WTC11 (cell line): Measurements from ENCODE around the gene RBL1. TPM values are rescaled to one million over a fixed set of nuclear protein-coding genes. Genes with fewer than 3 reads are reported as not detected.
"Not testable (repeated sequence)": the region's sequence is repeated elsewhere in the genome, so short reads cannot be mapped to it uniquely, and the experiment has no call there.

Experiments
- ATAC-seq: fragments of 200-7000 bp; cut with Tn5 transposase; 2 replicates; pipeline ENCODE4 v1.10.0; 2021; ENCODE audit warnings: mild to moderate bottlenecking, moderate library complexity
- CTCF ChIA-PET: fragments of 300-600 bp; sonication (Branson Sonifier 250); formaldehyde crosslinking; loops from one replicate; lab custom pipeline; 2021; ENCODE audit warnings: antibody characterized with exemption; lab: Charles Lee
- POLR2A ChIA-PET: fragments of 350-600 bp; sonication (Branson Sonifier 250); formaldehyde crosslinking; loops from one replicate; lab custom pipeline; 2021; ENCODE audit warnings: antibody characterized with exemption; lab: Charles Lee
- DNase-seq: peaks from one replicate; pipeline ENCODE4 v3.0.0; 2021; ENCODE audit warnings: low spot score
- H3K27ac Mint-ChIP-seq: 2 replicates; pipeline ENCODE4 v1.8.0; 2021; ENCODE audit warnings: mixed read lengths
- H3K27me3 Mint-ChIP-seq: 2 replicates; pipeline ENCODE4 v1.8.0; 2021; ENCODE audit warnings: low read depth, mild to moderate bottlenecking, moderate library complexity, mixed read lengths
- H3K36me3 Mint-ChIP-seq: 2 replicates; pipeline ENCODE4 v1.8.0; 2021; ENCODE audit warnings: mixed read lengths
- H3K4me1 Mint-ChIP-seq: 2 replicates; pipeline ENCODE4 v1.8.0; 2022; ENCODE audit warnings: mixed read lengths
- H3K4me3 Mint-ChIP-seq: 2 replicates; pipeline ENCODE4 v1.8.0; 2021; ENCODE audit warnings: mild to moderate bottlenecking, moderate library complexity, mixed read lengths
- H3K9me3 Mint-ChIP-seq: 2 replicates; pipeline ENCODE4 v1.8.0; 2021; ENCODE audit warnings: mixed read lengths
- CBFB ChIP-seq: sonication (generic); formaldehyde crosslinking; IDR thresholded peaks from 2 replicates; pipeline ENCODE4 v1.8.1; 2022; ENCODE audit warnings: mild to moderate bottlenecking, low read depth, missing genetic modification reagents
- CTCF ChIP-seq: fragments of 200-600 bp; IDR thresholded peaks from 2 replicates; pipeline ENCODE4 v1.8.0; 2022; ENCODE audit warnings: antibody characterized with exemption
- E2F1 ChIP-seq: sonication (generic); formaldehyde crosslinking; IDR thresholded peaks from 2 replicates; pipeline ENCODE4 v1.8.0; 2022; ENCODE audit warnings: mild to moderate bottlenecking, missing genetic modification reagents
- ETV6 ChIP-seq: sonication (generic); formaldehyde crosslinking; IDR thresholded peaks from 2 replicates; pipeline ENCODE4 v1.8.1; 2022; ENCODE audit warnings: mild to moderate bottlenecking, missing genetic modification reagents
- GRHL2 ChIP-seq: fragments of 250-450 bp; sonication (Bioruptor Pico); IDR thresholded peaks from 2 replicates; pipeline ENCODE4 v1.8.0; 2022; ENCODE audit warnings: mild to moderate bottlenecking, moderate library complexity; ENCODE audit not compliant: insufficient replicate concordance, severe bottlenecking
- IRF1 ChIP-seq: sonication (generic); formaldehyde crosslinking; IDR thresholded peaks from 2 replicates; pipeline ENCODE4 v1.8.0; 2023; ENCODE audit warnings: missing genetic modification reagents
- NFATC4 ChIP-seq: fragments of 250-450 bp; sonication (Bioruptor Pico); IDR thresholded peaks from 2 replicates; pipeline ENCODE4 v1.9.0; 2021; ENCODE audit warnings: mild to moderate bottlenecking
- PRDM15 ChIP-seq: sonication (generic); formaldehyde crosslinking; IDR thresholded peaks from 2 replicates; pipeline ENCODE4 v1.8.0; 2022; ENCODE audit warnings: missing genetic modification reagents
- RELA ChIP-seq: sonication (generic); formaldehyde crosslinking; IDR thresholded peaks from 2 replicates; pipeline ENCODE4 v1.8.1; 2022; ENCODE audit warnings: missing genetic modification reagents, mild to moderate bottlenecking, borderline replicate concordance
- TEAD1 ChIP-seq: sonication (generic); formaldehyde crosslinking; IDR thresholded peaks from 2 replicates; pipeline ENCODE4 v1.8.0; 2022; ENCODE audit warnings: mild to moderate bottlenecking, missing genetic modification reagents
- USF2 ChIP-seq: sonication (generic); formaldehyde crosslinking; IDR thresholded peaks from 2 replicates; pipeline ENCODE4 v1.8.1; 2023; ENCODE audit warnings: mild to moderate bottlenecking, missing genetic modification reagents, moderate library complexity
- ZBTB21 ChIP-seq: sonication (generic); formaldehyde crosslinking; IDR thresholded peaks from 2 replicates; pipeline ENCODE4 v1.8.1; 2023; ENCODE audit warnings: mild to moderate bottlenecking, missing genetic modification reagents, borderline replicate concordance
- ZBTB43 ChIP-seq: sonication (generic); formaldehyde crosslinking; IDR thresholded peaks from 2 replicates; pipeline ENCODE4 v1.8.1; 2023; ENCODE audit warnings: mild to moderate bottlenecking, missing genetic modification reagents
- ZNF138 ChIP-seq: sonication (generic); formaldehyde crosslinking; conservative IDR thresholded peaks from 2 replicates; pipeline ENCODE4 v1.8.1; 2022; ENCODE audit warnings: mild to moderate bottlenecking, moderate library complexity, missing genetic modification reagents
- ZNF232 ChIP-seq: sonication (generic); formaldehyde crosslinking; IDR thresholded peaks from 2 replicates; pipeline ENCODE4 v1.8.0; 2022; ENCODE audit warnings: mild to moderate bottlenecking, missing genetic modification reagents
- ZNF512 ChIP-seq: sonication (generic); formaldehyde crosslinking; IDR thresholded peaks from 2 replicates; pipeline ENCODE4 v1.8.1; 2022; ENCODE audit warnings: missing genetic modification reagents, borderline replicate concordance
- total RNA-seq: library from RNA; stranded (reverse); gene quantifications from 3 replicates; pipeline ENCODE4 v1.2.3, GENCODE V29; 2021

Gene RBL1
- total RNA-seq, 1 experiment from 2014 or later, result 11.1 TPM

- TF ChIP-seq ZNF232 (CRISPR knock-in tag) (no peak), CTCF (no peak), NFATC4 (CRISPR knock-in tag) (no peak), TEAD1 (CRISPR knock-in tag) (no peak), RELA (no peak), ZBTB43 (CRISPR knock-in tag) (no peak), E2F1 (no peak), ZNF512 (no peak), USF2 (CRISPR knock-in tag) (no peak), CBFB (no peak), ETV6 (no peak), ZNF138 (CRISPR knock-in tag) (no peak), IRF1 (CRISPR knock-in tag) (no peak)
- no peaks in the 10 kb centered on the region for H3K36me3 Mint-ChIP-seq
- H3K27me3 Mint-ChIP-seq, result peaks cover 7% of the 10 kb centered on the region
- no peak for ATAC-seq
- DNase-seq, result no peak
- H3K27ac Mint-ChIP-seq, result no peak overlapping the region
- CTCF ChIA-PET, result interaction anchor here (1.2 kb wide), 1 partner anchor 60 kb away, joined by 3 read pairs; no protein-coding TSS in a partner anchor
- no peaks in the 10 kb centered on the region for H3K4me1 Mint-ChIP-seq
- POLR2A ChIA-PET, result no interaction called here
- H3K4me3 Mint-ChIP-seq, result no peak overlapping the region
- no peaks in the 10 kb centered on the region; the same call in 1 of the 2 replicates for H3K9me3 Mint-ChIP-seq
These were observed 35.7 kb upstream of the RBL1 start for GRCh38 chr20:37131486-37131885.

GRCh38 chr20:37128803-37129202 lies 33.0 kb upstream of the RBL1 start:
- ATAC-seq, result no peak
- peaks cover 4% of the 10 kb centered on the region; the same call in 1 of the 2 replicates for H3K9me3 Mint-ChIP-seq
- CTCF ChIA-PET, result interaction anchor here (0.7 to 0.8 kb wide), 2 partner anchors 63 to 435 kb away, joined by 4 read pairs; no protein-coding TSS in a partner anchor
- TF ChIP-seq ZBTB21, result no peak
- no peak for TF ChIP-seq GRHL2 (CRISPR knock-in tag)
- TF ChIP-seq PRDM15, result no peak
- no peak for TF ChIP-seq RELA
- TF ChIP-seq, all 79 proteins: peak for 0
- Mint-ChIP-seq H3K4me3 (no peak overlapping the region), H3K36me3 (peaks cover 3% of the 10 kb centered on the region; the same call in 1 of the 2 replicates), H3K27me3 (peaks cover 7% of the 10 kb centered on the region), H3K27ac (no peak overlapping the region), H3K4me1 (no peaks in the 10 kb centered on the region)
- POLR2A ChIA-PET, result no interaction called here
- DNase-seq, result no peak

- H3K4me1 Mint-ChIP-seq, ATAC-seq, H3K27ac Mint-ChIP-seq, H3K27me3 Mint-ChIP-seq, CTCF ChIA-PET, H3K4me3 Mint-ChIP-seq, H3K36me3 Mint-ChIP-seq, DNase-seq, POLR2A ChIA-PET, H3K9me3 Mint-ChIP-seq: not testable (repeated sequence)
These were observed 30.5 kb upstream of the RBL1 start for GRCh38 chr20:37126290-37126689.
